ENCODE results near the gene MYH9.

DNA sequence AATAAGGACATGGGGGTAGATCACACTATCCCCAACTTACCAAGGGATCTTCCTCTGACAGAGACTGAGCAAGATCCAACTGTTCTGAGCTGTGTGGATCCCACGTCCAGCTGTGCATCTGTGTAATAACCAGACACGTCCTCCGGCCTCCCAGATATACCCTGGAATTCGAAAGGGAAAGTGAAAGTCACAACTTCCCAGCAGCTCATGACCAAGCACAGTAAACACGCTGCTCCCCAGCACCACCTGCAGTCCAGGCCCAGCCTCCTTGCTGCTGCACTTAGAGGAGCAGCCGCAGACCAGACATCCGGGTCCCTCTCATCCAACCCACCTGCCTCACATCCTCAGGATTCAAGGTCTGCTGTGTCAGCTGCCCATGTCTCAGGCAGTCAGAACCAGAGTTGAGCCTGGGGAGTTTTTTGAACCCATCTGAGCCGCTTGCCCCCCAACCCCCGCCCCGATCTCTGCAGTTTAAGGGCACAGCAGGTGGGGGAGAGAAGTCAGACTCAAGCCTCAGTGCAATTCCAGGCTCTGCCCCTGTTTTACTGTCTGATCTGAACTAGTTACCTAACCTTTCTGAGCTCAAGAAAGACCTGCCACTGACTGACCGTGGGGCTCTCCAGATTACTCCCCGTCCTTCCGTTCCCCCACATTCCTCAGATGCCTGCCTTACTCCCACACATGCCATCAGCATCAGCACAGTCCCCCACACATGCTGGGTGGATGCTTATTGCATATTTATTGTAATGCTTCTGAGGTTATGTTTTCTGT lies 148.2 kb downstream of the MYH9 start, which contains the start of gene APOL2:
- TF ChIP-seq, protein P1, sequence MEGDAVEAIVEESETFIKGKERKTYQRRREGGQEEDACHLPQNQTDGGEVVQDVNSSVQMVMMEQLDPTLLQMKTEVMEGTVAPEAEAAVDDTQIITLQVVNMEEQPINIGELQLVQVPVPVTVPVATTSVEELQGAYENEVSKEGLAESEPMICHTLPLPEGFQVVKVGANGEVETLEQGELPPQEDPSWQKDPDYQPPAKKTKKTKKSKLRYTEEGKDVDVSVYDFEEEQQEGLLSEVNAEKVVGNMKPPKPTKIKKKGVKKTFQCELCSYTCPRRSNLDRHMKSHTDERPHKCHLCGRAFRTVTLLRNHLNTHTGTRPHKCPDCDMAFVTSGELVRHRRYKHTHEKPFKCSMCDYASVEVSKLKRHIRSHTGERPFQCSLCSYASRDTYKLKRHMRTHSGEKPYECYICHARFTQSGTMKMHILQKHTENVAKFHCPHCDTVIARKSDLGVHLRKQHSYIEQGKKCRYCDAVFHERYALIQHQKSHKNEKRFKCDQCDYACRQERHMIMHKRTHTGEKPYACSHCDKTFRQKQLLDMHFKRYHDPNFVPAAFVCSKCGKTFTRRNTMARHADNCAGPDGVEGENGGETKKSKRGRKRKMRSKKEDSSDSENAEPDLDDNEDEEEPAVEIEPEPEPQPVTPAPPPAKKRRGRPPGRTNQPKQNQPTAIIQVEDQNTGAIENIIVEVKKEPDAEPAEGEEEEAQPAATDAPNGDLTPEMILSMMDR (IDR thresholded peaks at IDR 0.05 in 8 of 11, conservative IDR thresholded peaks at IDR 0.05 in 3 of 11): peak; percentile 46 to 90 (median 74)
- TF ChIP-seq POLR2AphosphoS5 (IDR thresholded peaks at IDR 0.05): peak; percentile 71 to 93 (median 92)

All from spleen (tissue), 7 donors.